Mesothelial cell of epicardium (in vitro differentiated cells): ENCODE results near the gene MOCS3. TPM values are rescaled to one million over a fixed set of nuclear protein-coding genes. Genes with fewer than 3 reads are reported as not detected.

Experiments used
- DNase-seq, 2 experiments: peaks; one replicate each; pipeline ENCODE4 v3.0.0; 2021; ENCODE audit warnings: low spot score in 2 of 2; ENCODE audit not compliant: unreplicated experiment in 2 of 2
- H3K27ac Mint-ChIP-seq: 2 replicates; pipeline ENCODE4 v1.8.0; 2021; ENCODE audit warnings: mixed read lengths
- H3K27me3 Mint-ChIP-seq: 2 replicates; pipeline ENCODE4 v1.8.0; 2021; ENCODE audit warnings: low read depth, mixed read lengths
- H3K36me3 Mint-ChIP-seq: 2 replicates; pipeline ENCODE4 v1.8.0; 2021; ENCODE audit warnings: mixed read lengths
- H3K4me1 Mint-ChIP-seq: 2 replicates; pipeline ENCODE4 v1.8.0; 2021; ENCODE audit warnings: mixed read lengths
- H3K4me3 Mint-ChIP-seq: 2 replicates; pipeline ENCODE4 v1.8.0; 2021; ENCODE audit warnings: mild to moderate bottlenecking, moderate library complexity, mixed read lengths
- H3K9me3 Mint-ChIP-seq: 2 replicates; pipeline ENCODE4 v1.8.0; 2021; ENCODE audit warnings: mixed read lengths
- CTCF ChIP-seq: fragments of 200-600 bp; sonication (generic); IDR thresholded peaks from one replicate; pipeline ENCODE4 v1.5.0; 2021; ENCODE audit warnings: antibody characterized with exemption; ENCODE audit not compliant: unreplicated experiment
- total RNA-seq: library from RNA; stranded (reverse); gene quantifications from 3 replicates; pipeline ENCODE4 v1.2.1, GENCODE V29; 2021

The MOCS3 gene
- total RNA-seq, 1 donor from 2014 or later = 5.4 TPM

- Mint-ChIP-seq H3K9me3 (no peaks in the 10 kb centered on the region), H3K27me3 (no peaks in the 10 kb centered on the region), H3K4me1 (peaks cover 56% of the 10 kb centered on the region), H3K27ac (peak overlapping the region; percentile 94), H3K36me3 (no peaks in the 10 kb centered on the region), H3K4me3 (peak overlapping the region; percentile 89)
- TF ChIP-seq CTCF = peak; percentile 64
- DNase-seq = peak; percentile 83 to 89
Measured at GRCh38 chr20:50929299-50930138, 29.1 kb upstream of the MOCS3 start.

DNA sequence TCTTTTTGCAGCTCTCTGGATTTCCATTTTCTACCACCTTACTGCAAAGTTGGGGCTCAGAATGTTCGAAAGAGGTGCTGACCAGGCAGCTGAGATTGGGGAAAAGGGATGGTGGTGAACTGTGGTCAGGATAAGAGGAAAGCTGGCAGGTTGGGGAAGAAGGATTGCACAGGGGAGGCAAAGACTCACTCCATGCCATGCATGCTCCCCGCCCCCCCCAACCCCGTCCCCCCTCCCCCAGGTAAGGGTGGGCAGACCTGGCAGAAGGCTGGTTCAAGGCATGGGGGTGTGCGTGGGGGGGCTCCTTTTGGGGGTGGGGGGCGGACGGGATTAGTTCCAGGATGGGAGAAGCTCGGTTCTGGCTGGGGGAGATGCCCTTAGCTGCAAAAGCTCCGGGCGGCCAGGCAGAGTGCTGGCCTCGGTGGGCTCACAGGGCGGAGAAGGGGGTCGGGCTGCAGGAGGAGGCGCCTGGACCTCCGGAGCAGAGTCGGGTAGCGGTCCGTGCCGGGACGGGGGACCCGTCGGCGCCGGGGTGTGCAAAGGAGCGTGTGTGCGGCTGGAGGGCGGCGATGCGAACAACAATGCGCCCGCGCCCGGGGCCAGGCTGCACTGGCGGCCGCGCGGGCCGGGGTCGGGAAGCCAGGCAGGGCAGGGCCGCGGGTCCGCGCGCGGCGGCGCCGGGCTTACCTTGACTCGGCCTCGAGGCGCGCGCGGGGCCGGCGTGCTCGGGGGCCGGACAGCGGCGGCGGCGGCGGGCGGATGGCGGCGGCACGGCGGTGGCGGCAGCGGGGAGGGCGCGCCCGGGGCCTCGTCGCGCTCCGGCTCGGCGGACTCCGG lies 28.3 kb upstream of the MOCS3 start:
- TF ChIP-seq CTCF = no peak
- DNase-seq = peak; percentile 29 to 51
- H3K4me3 Mint-ChIP-seq = peak overlapping the region; percentile 89
- no peaks in the 10 kb centered on the region for H3K9me3 Mint-ChIP-seq
- H3K27me3 Mint-ChIP-seq = no peaks in the 10 kb centered on the region
- peak overlapping the region; percentile 94 for H3K27ac Mint-ChIP-seq
- H3K4me1 Mint-ChIP-seq = peaks cover 49% of the 10 kb centered on the region
- H3K36me3 Mint-ChIP-seq = peaks cover 2% of the 10 kb centered on the region

DNA sequence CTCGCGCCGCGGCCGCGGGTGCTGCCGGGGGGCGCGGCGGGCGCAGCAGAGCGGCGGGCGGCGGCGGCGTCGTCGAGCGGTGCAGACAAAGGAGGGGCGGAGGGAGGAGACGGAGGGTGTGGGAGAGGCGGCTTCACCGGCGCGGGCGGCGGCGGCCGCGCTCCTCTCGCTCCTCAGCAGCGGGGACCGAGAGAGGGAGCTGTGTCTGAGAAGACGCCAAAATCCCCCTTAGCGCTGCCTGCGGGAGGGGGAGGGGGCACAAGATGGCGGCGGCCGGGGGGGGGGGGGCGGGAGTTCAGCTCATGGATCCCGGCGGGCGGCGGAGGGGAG lies 27.7 kb upstream of the MOCS3 start:
- no peak for DNase-seq
- Mint-ChIP-seq H3K36me3 (peaks cover 2% of the 10 kb centered on the region), H3K27me3 (no peaks in the 10 kb centered on the region), H3K4me1 (peaks cover 43% of the 10 kb centered on the region), H3K27ac (peak overlapping the region; percentile 95), H3K4me3 (peak overlapping the region; percentile 78), H3K9me3 (no peaks in the 10 kb centered on the region)
- no peak for TF ChIP-seq CTCF

GRCh38 chr20:50931306-50932015 lies 27.2 kb upstream of the MOCS3 start, which contains the start of gene ADNP:
Gene ADNP, minus strand, starts transcription at chr20:50931437. Its CDS starts 27,441 bp downstream, at chr20:50903996.
- Mint-ChIP-seq H3K4me3 (peak within 1 kb of the TSS; percentile 89), H3K9me3 (no peaks in the 10 kb centered on the region), H3K36me3 (peaks cover 3% of the 10 kb centered on the region), H3K4me1 (peaks cover 40% of the 10 kb centered on the region), H3K27ac (peak within 1 kb of the TSS; percentile 99), H3K27me3 (no peaks in the 10 kb centered on the region)
- peak; percentile 85 to 92 for DNase-seq
- TF ChIP-seq CTCF = peak; percentile 68

- Mint-ChIP-seq H3K4me3 (peak overlapping the region; percentile 43), H3K9me3 (no peaks in the 10 kb centered on the region), H3K27ac (peak overlapping the region; percentile 89), H3K4me1 (peaks cover 36% of the 10 kb centered on the region), H3K36me3 (peaks cover 7% of the 10 kb centered on the region), H3K27me3 (no peaks in the 10 kb centered on the region)
- TF ChIP-seq CTCF = no peak
- DNase-seq = no peak
Measured at GRCh38 chr20:50932016-50932485, 26.6 kb upstream of the MOCS3 start.
